ENCODE results near the gene RHBDF2.

RHBDF2 gene

GRCh38 chr17:76493505-76494167 lies 7.6 kb downstream of the RHBDF2 start:
- no peak overlapping the region for H3K4me3 ChIP-seq (ENCODE audit: low read length)
- no peaks in the 10 kb centered on the region for H3K9me3 ChIP-seq (ENCODE audit: insufficient read depth, low read depth, low read length)
- no peaks in the 10 kb centered on the region for H3K36me3 ChIP-seq (ENCODE audit: insufficient read depth, low read depth, low read length)
- H3K27me3 ChIP-seq (ENCODE audit: insufficient read depth, low read length), result no peaks in the 10 kb centered on the region
- H3K27ac ChIP-seq (ENCODE audit: low read length), result no peak overlapping the region
- H3K4me1 ChIP-seq (ENCODE audit: insufficient read depth, low read length), result peaks cover 24% of the 10 kb centered on the region
- no peak overlapping the region for H3K9ac ChIP-seq (ENCODE audit: low read depth, low read length)

- no peaks in the 10 kb centered on the region for H3K36me3 ChIP-seq (ENCODE audit: insufficient read depth, low read depth, low read length)
- peaks cover 19% of the 10 kb centered on the region for H3K4me1 ChIP-seq (ENCODE audit: insufficient read depth, low read length)
- no peak overlapping the region for H3K9ac ChIP-seq (ENCODE audit: low read depth, low read length)
- no peak overlapping the region for H3K27ac ChIP-seq (ENCODE audit: low read length)
- no peak overlapping the region for H3K4me3 ChIP-seq (ENCODE audit: low read length)
- no peaks in the 10 kb centered on the region for H3K9me3 ChIP-seq (ENCODE audit: insufficient read depth, low read depth, low read length)
- H3K27me3 ChIP-seq (ENCODE audit: insufficient read depth, low read length), result no peaks in the 10 kb centered on the region
Measured at GRCh38 chr17:76492989-76493501, 8.2 kb downstream of the RHBDF2 start.

- Histone ChIP-seq H3K27me3 (ENCODE audit: insufficient read depth, low read length) (no peaks in the 10 kb centered on the region), H3K9me3 (ENCODE audit: insufficient read depth, low read depth, low read length) (no peaks in the 10 kb centered on the region), H3K4me3 (ENCODE audit: low read length) (no peak overlapping the region), H3K36me3 (ENCODE audit: insufficient read depth, low read depth, low read length) (no peaks in the 10 kb centered on the region), H3K4me1 (ENCODE audit: insufficient read depth, low read length) (peaks cover 12% of the 10 kb centered on the region), H3K9ac (ENCODE audit: low read depth, low read length) (no peak overlapping the region), H3K27ac (ENCODE audit: low read length) (no peak overlapping the region)
Measured at GRCh38 chr17:76492123-76492988, 8.9 kb downstream of the RHBDF2 start.

- Histone ChIP-seq H3K4me1 (ENCODE audit: insufficient read depth, low read length) (peaks cover 12% of the 10 kb centered on the region), H3K27me3 (ENCODE audit: insufficient read depth, low read length) (no peaks in the 10 kb centered on the region), H3K36me3 (ENCODE audit: insufficient read depth, low read depth, low read length) (no peaks in the 10 kb centered on the region), H3K9ac (ENCODE audit: low read depth, low read length) (no peak overlapping the region), H3K27ac (ENCODE audit: low read length) (no peak overlapping the region), H3K4me3 (ENCODE audit: low read length) (no peak overlapping the region), H3K9me3 (ENCODE audit: insufficient read depth, low read depth, low read length) (no peaks in the 10 kb centered on the region)
Measured at GRCh38 chr17:76491271-76492122, 9.7 kb downstream of the RHBDF2 start.

GRCh38 chr17:76490112-76490710 lies 11.0 kb downstream of the RHBDF2 start:
- Histone ChIP-seq H3K27ac (ENCODE audit: low read length) (no peak overlapping the region), H3K9me3 (ENCODE audit: insufficient read depth, low read depth, low read length) (no peaks in the 10 kb centered on the region), H3K4me1 (ENCODE audit: insufficient read depth, low read length) (peaks cover 12% of the 10 kb centered on the region), H3K36me3 (ENCODE audit: insufficient read depth, low read depth, low read length) (no peaks in the 10 kb centered on the region), H3K9ac (ENCODE audit: low read depth, low read length) (no peak overlapping the region), H3K4me3 (ENCODE audit: low read length) (no peak overlapping the region), H3K27me3 (ENCODE audit: insufficient read depth, low read length) (no peaks in the 10 kb centered on the region)

- Histone ChIP-seq H3K9me3 (ENCODE audit: insufficient read depth, low read depth, low read length) (no peaks in the 10 kb centered on the region), H3K4me3 (ENCODE audit: low read length) (no peak overlapping the region), H3K4me1 (ENCODE audit: insufficient read depth, low read length) (peaks cover 4% of the 10 kb centered on the region), H3K27ac (ENCODE audit: low read length) (no peak overlapping the region), H3K27me3 (ENCODE audit: insufficient read depth, low read length) (no peaks in the 10 kb centered on the region), H3K36me3 (ENCODE audit: insufficient read depth, low read depth, low read length) (no peaks in the 10 kb centered on the region), H3K9ac (ENCODE audit: low read depth, low read length) (no peak overlapping the region)
Measured at GRCh38 chr17:76487451-76488192, 13.6 kb downstream of the RHBDF2 start.

GRCh38 chr17:76485569-76485968 lies 15.7 kb downstream of the RHBDF2 start:
- H3K27ac ChIP-seq (ENCODE audit: low read length), result no peak overlapping the region
- H3K36me3 ChIP-seq (ENCODE audit: insufficient read depth, low read depth, low read length), result no peaks in the 10 kb centered on the region
- no peak overlapping the region for H3K4me3 ChIP-seq (ENCODE audit: low read length)
- H3K9ac ChIP-seq (ENCODE audit: low read depth, low read length), result no peak overlapping the region
- H3K9me3 ChIP-seq (ENCODE audit: insufficient read depth, low read depth, low read length), result no peaks in the 10 kb centered on the region
- no peaks in the 10 kb centered on the region; the same call in 1 of the 2 replicates for H3K4me1 ChIP-seq (ENCODE audit: insufficient read depth, low read length)
- H3K27me3 ChIP-seq (ENCODE audit: insufficient read depth, low read length), result no peaks in the 10 kb centered on the region

- H3K4me1 ChIP-seq (ENCODE audit: insufficient read depth, low read length), result no peaks in the 10 kb centered on the region; the same call in 1 of the 2 replicates
- H3K27me3 ChIP-seq (ENCODE audit: insufficient read depth, low read length), result no peaks in the 10 kb centered on the region
- H3K27ac ChIP-seq (ENCODE audit: low read length), result no peak overlapping the region
- H3K9me3 ChIP-seq (ENCODE audit: insufficient read depth, low read depth, low read length), result no peaks in the 10 kb centered on the region
- H3K36me3 ChIP-seq (ENCODE audit: insufficient read depth, low read depth, low read length), result no peaks in the 10 kb centered on the region
- no peak overlapping the region for H3K4me3 ChIP-seq (ENCODE audit: low read length)
- H3K9ac ChIP-seq (ENCODE audit: low read depth, low read length), result no peak overlapping the region
Measured at GRCh38 chr17:76484228-76484725, 16.9 kb downstream of the RHBDF2 start.

GRCh38 chr17:76481071-76481655 lies 20.1 kb downstream of the RHBDF2 start:
- Histone ChIP-seq H3K27me3 (ENCODE audit: insufficient read depth, low read length) (no peaks in the 10 kb centered on the region), H3K4me3 (ENCODE audit: low read length) (no peak overlapping the region), H3K9me3 (ENCODE audit: insufficient read depth, low read depth, low read length) (no peaks in the 10 kb centered on the region), H3K27ac (ENCODE audit: low read length) (no peak overlapping the region), H3K36me3 (ENCODE audit: insufficient read depth, low read depth, low read length) (no peaks in the 10 kb centered on the region), H3K4me1 (ENCODE audit: insufficient read depth, low read length) (no peaks in the 10 kb centered on the region; the same call in 1 of the 2 replicates), H3K9ac (ENCODE audit: low read depth, low read length) (no peak overlapping the region)

- Histone ChIP-seq H3K9ac (ENCODE audit: low read depth, low read length) (no peak overlapping the region), H3K9me3 (ENCODE audit: insufficient read depth, low read depth, low read length) (no peaks in the 10 kb centered on the region)
Measured at GRCh38 chr17:76480632-76481031, 20.6 kb downstream of the RHBDF2 start.

More at GRCh38 chr17:76480632-76481031, 20.6 kb downstream of the RHBDF2 start:
- H3K4me3 ChIP-seq (ENCODE audit: low read length), result no peak overlapping the region
- no peaks in the 10 kb centered on the region; the same call in 1 of the 2 replicates for H3K4me1 ChIP-seq (ENCODE audit: insufficient read depth, low read length)
- no peaks in the 10 kb centered on the region for H3K36me3 ChIP-seq (ENCODE audit: insufficient read depth, low read depth, low read length)
- H3K27me3 ChIP-seq (ENCODE audit: insufficient read depth, low read length), result no peaks in the 10 kb centered on the region
- no peak overlapping the region for H3K27ac ChIP-seq (ENCODE audit: low read length)

Measured in iPS-20b (cell line).